GM19193 (cell line): ENCODE data around the gene DLAT.

Experiments
- POLR2A ChIP-seq: IDR thresholded peaks from 4 replicates; pipeline ENCODE4 v1.6.1; 2011; ENCODE audit not compliant: insufficient read depth, insufficient read length; ENCODE audit errors: extremely low read depth

DLAT gene

GRCh38 chr11:111996129-111996528 lies 29.1 kb upstream of the DLAT start:
- TF ChIP-seq POLR2A: no peak

- TF ChIP-seq POLR2A: no peak
Measured at GRCh38 chr11:111999111-111999510, 26.1 kb upstream of the DLAT start.

GRCh38 chr11:112000703-112001102 lies 24.5 kb upstream of the DLAT start:
- no peak for TF ChIP-seq POLR2A

DNA sequence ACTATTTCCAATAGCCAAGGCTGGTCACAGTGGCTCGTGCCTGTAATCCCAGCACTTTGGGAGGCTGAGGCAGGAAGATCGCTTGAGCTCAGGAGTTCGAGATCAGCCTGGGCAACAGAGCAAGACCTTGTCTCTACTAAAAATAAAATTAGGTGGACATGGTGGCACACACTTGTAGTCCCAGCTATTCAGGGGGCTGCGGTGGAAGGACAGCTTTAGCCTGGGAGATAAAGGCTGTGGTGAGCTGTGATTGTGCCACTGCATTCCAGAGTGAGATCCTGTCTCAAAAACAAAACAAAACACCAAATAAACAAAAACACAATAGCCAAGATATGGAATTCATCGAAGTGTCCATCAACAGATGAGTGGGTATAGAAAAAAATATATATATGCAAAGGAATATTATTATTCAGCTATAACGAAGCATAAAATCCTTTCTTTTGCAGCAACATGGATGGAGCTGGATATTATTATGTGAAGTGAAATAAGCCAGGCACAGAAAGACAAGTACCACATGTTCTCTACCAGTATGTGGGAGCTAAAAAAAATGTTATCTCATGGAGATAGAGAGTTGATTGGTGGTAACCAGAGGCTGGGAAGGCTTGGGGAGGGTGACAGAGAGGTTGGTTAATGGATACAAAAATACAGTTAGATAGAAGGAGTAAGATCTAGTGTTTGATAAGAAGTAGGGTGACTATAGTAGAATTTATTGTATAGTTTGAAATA lies 22.6 kb upstream of the DLAT start:
- TF ChIP-seq POLR2A: no peak

DNA sequence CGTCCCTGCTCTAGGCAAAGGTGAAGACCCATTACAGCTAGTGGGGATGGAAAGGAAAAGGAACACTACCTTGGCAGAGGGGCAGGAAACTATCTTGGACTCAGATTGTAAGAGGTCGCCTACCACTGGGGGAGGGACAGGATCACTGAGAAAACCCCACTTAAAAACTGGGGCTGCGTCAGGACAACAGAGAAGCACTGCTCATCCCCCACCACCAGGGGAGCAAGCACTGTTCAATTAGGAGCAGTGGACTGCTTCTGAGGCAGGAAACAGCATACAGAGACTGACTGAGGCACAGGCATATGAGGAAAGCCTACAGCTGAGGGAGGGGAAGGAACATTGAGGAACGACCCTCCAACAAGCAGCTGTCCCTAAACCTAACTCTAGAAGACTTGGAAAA lies 20.8 kb upstream of the DLAT start:
- TF ChIP-seq POLR2A: no peak

DNA sequence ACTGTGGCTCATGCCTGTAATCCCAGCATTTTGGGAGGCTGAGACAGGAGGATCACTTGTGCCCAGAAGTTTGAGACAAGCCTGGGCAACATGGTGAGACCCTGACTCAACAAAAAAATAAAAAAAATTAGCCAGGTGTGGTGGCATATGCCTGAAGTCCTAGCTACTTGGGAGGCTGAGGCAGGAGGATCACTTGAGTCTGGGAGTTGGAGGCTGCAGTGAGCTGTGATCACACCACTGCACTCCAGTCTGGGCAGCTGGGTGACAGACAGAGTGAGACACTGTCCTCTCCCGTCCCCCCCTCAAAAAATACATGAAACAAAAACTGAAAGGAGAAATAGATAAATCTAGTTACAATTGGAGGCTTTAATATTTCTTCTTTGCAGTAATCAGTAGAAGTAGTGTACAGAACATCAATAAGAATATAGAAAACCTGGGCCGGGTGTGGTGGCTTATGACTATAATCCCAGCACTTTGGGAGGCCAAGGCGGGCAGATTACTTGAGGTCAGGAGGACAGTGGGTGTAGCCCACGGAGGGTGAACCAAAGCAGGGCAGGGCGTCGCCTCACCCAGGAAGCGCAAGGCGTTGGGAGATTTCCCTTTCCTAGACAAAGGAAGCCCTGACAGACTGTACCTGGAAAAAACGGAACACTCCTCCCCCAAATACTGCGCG lies 19.6 kb upstream of the DLAT start:
- no peak for TF ChIP-seq POLR2A

GRCh38 chr11:112012874-112013273 lies 12.3 kb upstream of the DLAT start:
- TF ChIP-seq POLR2A: no peak

GRCh38 chr11:112013497-112014164 lies 11.6 kb upstream of the DLAT start:
- no peak for TF ChIP-seq POLR2A

- no peak for TF ChIP-seq POLR2A
Measured at GRCh38 chr11:112016088-112016764, 9.0 kb upstream of the DLAT start.

DNA sequence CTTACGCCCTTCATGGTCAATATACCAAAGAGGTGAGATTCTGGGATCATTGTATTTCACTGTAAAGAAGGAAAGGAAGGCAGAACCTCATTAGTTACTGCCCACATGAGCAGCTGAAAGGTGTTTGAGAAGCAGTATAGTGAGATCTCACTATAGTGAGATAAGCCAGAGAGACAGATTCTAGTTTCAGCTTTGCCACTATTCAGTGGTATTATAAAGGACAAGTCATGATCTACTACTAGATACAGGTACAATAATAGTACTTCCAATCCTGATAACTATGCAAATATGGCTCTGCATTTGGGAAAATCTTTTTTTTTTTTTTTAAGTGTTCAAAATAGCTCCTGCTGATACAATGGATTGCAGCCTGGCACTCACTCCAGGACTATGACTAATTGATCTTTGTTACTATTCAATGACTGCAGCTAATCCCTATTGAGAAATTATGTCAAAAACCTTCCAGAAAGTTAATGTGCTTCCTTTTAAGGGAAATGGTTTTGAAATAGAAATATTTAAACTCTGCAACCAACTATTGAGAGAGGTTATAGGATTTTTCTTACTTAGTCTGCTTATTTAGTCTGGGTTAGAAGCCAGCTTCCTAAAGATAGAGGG lies 8.3 kb upstream of the DLAT start:
- TF ChIP-seq POLR2A: no peak

DNA sequence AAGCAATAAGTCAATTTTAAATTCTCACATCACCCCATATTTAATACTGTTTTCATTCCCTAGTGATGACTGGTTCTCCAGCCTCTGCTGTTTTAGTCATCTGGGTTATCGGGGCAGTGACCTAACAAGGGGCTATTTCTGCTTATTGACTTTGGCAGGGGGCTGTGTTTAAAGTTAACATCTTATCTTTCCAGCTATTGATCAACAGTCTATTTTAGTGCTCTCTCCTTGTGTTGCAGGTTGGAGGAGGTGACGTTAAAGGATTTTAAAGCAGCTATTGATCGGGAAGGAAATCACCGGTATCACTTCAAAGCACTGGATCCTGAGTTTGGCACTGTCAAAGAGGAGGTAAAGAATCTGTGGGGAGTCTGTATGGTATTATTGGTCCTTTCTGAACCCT lies 7.7 kb upstream of the DLAT start:
- no peak for TF ChIP-seq POLR2A

DNA sequence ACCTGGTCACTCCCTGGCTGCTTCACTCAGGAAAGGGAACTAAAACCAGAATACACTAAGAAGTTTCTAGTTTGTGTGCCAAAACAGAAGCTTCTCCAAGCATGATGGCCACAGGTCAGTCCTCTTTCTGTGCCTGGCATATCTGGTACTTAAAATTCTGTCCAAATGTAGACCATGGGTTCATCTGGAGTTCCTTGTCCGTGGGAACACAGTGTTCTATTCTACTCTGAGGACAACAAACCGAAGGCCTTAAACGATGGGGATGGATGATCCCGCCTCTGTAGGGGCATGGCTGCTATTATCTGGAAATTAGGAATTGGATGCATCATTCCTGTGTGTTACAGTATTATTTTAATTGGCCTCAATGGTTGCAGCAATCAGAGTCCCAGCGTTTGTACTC lies 6.1 kb upstream of the DLAT start:
- TF ChIP-seq POLR2A: no peak

GRCh38 chr11:112023104-112023503 lies 2.1 kb upstream of the DLAT start:
- no peak for TF ChIP-seq POLR2A

DNA sequence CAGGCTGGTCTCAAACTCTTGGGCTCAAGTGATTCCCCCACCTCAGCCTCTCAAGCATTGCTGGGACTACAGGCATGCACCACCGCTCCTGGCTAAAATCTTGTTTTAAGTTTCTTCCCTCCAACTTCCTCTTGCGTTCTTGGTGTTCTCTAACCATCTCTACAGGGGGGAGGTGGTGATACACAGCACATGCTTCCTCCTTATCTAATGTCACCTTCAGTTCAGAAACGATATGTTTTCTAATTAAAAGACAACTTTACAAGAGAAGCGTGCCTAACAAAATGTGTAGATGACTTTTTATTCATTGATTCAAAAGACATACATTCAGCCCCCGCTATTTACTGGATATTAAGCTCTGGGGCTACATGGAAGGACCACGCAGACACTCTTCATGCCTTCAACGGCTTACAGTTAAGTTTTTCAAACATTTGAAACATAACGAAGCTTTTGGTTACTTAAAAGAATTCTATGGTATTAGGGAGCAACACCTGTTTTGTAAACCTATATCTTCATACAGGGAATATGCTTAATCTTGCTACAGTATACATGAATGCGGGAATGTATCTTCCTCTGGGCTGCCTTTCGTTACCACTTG lies 933 bp upstream of the DLAT start:
- TF ChIP-seq POLR2A: peak; percentile 13

DNA sequence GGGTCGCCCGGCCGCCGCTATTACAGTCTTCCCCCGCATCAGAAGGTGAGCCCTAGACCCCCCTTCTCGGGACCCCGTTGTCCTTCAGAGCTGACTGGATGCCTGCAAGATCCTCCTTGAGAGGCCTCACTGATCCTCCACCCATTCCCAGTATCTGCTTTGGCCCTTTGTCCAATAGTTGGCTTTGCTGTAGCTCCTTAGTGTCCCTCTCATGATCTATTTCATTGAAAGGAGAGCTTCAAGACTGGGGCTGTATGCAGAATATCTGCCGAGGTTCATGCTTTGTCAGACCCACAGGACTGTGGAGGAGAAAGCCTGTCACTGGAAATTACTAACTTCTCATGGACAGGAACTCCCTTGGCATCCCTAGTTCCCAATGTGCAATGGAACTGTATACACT lies 499 bp downstream of the DLAT start:
- no peak for TF ChIP-seq POLR2A
